ENCODE measurements around the gene UCN3.

DNA sequence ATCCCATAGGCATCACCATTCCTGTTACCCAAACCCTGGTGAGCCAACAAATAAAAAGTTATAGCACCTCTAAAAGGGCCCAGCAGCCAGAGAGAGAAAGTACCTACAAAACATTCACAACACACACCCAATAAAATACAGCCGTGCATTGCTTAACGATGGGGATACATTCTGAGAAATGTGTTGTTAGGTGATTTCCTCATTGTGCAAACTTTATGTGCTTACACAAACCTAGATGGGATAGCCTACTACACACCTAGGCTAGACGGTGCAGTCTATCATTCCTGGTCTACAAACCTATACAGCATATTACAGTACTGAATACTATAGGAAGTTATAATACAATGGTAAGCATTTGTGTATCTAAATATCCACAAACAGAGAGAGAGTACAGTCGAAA, 44.9 kb upstream of the UCN3 start:
- TF ChIP-seq POLR2AphosphoS5 (IDR thresholded peaks at IDR 0.05) (no peak), EP300 (IDR thresholded peaks at IDR 0.05) (no peak), POLR2A (IDR thresholded peaks at IDR 0.05) (no peak)
- TF ChIP-seq, protein P1, sequence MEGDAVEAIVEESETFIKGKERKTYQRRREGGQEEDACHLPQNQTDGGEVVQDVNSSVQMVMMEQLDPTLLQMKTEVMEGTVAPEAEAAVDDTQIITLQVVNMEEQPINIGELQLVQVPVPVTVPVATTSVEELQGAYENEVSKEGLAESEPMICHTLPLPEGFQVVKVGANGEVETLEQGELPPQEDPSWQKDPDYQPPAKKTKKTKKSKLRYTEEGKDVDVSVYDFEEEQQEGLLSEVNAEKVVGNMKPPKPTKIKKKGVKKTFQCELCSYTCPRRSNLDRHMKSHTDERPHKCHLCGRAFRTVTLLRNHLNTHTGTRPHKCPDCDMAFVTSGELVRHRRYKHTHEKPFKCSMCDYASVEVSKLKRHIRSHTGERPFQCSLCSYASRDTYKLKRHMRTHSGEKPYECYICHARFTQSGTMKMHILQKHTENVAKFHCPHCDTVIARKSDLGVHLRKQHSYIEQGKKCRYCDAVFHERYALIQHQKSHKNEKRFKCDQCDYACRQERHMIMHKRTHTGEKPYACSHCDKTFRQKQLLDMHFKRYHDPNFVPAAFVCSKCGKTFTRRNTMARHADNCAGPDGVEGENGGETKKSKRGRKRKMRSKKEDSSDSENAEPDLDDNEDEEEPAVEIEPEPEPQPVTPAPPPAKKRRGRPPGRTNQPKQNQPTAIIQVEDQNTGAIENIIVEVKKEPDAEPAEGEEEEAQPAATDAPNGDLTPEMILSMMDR (IDR thresholded peaks at IDR 0.05), result no peak
